Smooth muscle cell (in vitro differentiated cells): ENCODE measurements around the gene CT45A10. TPM values are rescaled to one million over a fixed set of nuclear protein-coding genes. Genes with fewer than 3 reads are reported as not detected.

ENCODE experiments used
- DNase-seq: peaks from one replicate; lab custom pipeline; 2025; ENCODE audit not compliant: unreplicated experiment; lab: John Stamatoyannopoulos, UW
- H2AFZ ChIP-seq: fragments of 200-600 bp; sonication (generic); 2 replicates; pipeline ENCODE4 v1.6.0; 2016; ENCODE audit warnings: antibody characterized with exemption, low read depth, mild to moderate bottlenecking
- H3F3A ChIP-seq: fragments of 200-600 bp; sonication (generic); 2 replicates; pipeline ENCODE4 v1.6.0; 2017; ENCODE audit warnings: antibody characterized with exemption, low read depth
- H3K27ac ChIP-seq: fragments of 200-600 bp; sonication (generic); 2 replicates; pipeline ENCODE4 v1.5.1; 2016; ENCODE audit warnings: low read depth, mild to moderate bottlenecking
- H3K27me3 ChIP-seq: fragments of 200-600 bp; sonication (generic); 2 replicates; pipeline ENCODE4 v1.6.1; 2016; ENCODE audit warnings: low read depth, mild to moderate bottlenecking
- H3K36me3 ChIP-seq: fragments of 200-600 bp; sonication (generic); 2 replicates; pipeline ENCODE4 v1.5.1; 2016; ENCODE audit warnings: low read depth
- H3K4me1 ChIP-seq: fragments of 200-600 bp; sonication (generic); 2 replicates; pipeline ENCODE4 v1.5.1; 2016; ENCODE audit warnings: low read depth
- H3K4me2 ChIP-seq: fragments of 200-600 bp; sonication (generic); 2 replicates; pipeline ENCODE4 v1.6.0; 2016; ENCODE audit warnings: mild to moderate bottlenecking
- H3K4me3 ChIP-seq: fragments of 200-600 bp; sonication (generic); 2 replicates; pipeline ENCODE4 v1.5.1; 2016; ENCODE audit warnings: mild to moderate bottlenecking
- H3K79me2 ChIP-seq: fragments of 200-600 bp; sonication (generic); 2 replicates; pipeline ENCODE4 v1.6.0; 2016; ENCODE audit warnings: low read depth, mild to moderate bottlenecking
- H3K9ac ChIP-seq: fragments of 200-600 bp; sonication (generic); 2 replicates; pipeline ENCODE4 v1.6.0; 2016; ENCODE audit warnings: low read depth
- H3K9me3 ChIP-seq: fragments of 200-600 bp; sonication (generic); replicated peaks from 2 replicates; pipeline ENCODE4 v1.5.1; 2016; ENCODE audit warnings: low read depth
- H4K20me1 ChIP-seq: fragments of 200-600 bp; sonication (generic); 2 replicates; pipeline ENCODE4 v1.6.0; 2016; ENCODE audit warnings: low read depth
- WGBS: methylation state at CpG from one replicate; pipeline ENCODE4 v1.1.7; 2016; ENCODE audit warnings: low lambda C conversion rate; 5-methylcytosine and 5-hydroxymethylcytosine counted together
- polyA plus RNA-seq: library from polyadenylated mRNA; unstranded; fragments of >200 nt; fragmentation: Nextera tagmentation; extraction: Ambion mirVana; gene quantifications from 2 replicates; pipeline ENCODE4 v1.2.1, GENCODE V29; 2016
- total RNA-seq: library from RNA; depleted of rRNA; stranded (reverse); fragments of >200 nt; gene quantifications from 2 replicates; pipeline ENCODE4 v1.2.3, GENCODE V29; 2014
- TF ChIP-seq, protein P1 (sequence below): fragments of 200-600 bp; sonication (generic); IDR thresholded peaks from 2 replicates; pipeline ENCODE4 v1.5.1; 2017; ENCODE audit warnings: borderline replicate concordance, mild to moderate bottlenecking, antibody characterized with exemption; ENCODE audit not compliant: insufficient read depth, poor library complexity, severe bottlenecking

Gene CT45A10, protein sequence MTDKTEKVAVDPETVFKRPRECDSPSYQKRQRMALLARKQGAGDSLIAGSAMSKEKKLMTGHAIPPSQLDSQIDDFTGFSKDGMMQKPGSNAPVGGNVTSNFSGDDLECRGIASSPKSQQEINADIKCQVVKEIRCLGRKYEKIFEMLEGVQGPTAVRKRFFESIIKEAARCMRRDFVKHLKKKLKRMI
- total RNA-seq = not detected in 2 replicates
- polyA plus RNA-seq = not detected in 2 replicates

DNA sequence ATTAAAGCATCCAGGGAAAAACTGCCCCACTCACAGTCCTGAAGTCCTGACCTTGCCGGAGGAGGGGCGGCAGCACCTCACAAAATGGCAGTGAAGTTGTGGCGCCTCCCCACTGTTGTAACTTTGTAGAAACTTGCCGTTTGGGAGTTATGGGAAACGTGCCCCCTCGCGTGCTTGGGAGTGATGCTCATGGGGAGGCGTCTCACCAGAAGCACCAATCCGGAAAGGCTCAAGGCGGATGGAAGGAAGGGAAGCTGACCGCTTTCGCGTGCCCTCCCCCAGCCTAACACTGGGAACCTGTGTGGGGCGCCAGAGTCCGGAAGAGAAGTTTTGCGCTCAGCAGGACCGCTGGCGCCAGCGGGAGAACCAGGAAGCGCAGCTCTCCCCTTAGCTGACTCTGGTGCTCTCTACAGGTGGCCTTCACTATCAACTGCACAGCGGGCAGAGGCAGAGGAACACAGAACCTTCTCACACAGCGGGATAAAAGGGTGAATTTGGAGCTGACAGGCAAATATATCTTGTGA lies at the start of gene CT45A10, which contains the start of gene SAGE1:
Gene CT45A10, minus strand, starts transcription at position 151 of the 524 bp plus-strand sequence. CDS start 8,100 bp downstream, outside the sequence.
Gene SAGE1, plus strand, starts transcription at position 423 of the 524 bp plus-strand sequence. CDS start 2,527 bp downstream, outside the sequence.
- Histone ChIP-seq H4K20me1 (no peaks in the 10 kb centered on the region), H3K27me3 (no peaks in the 10 kb centered on the region), H3K9me3 (no peaks in the 10 kb centered on the region), H3F3A (no peaks in the 10 kb centered on the region), H3K4me1 (no peaks in the 10 kb centered on the region), H2AFZ (no peak within 1 kb of the TSS), H3K4me2 (no peak within 1 kb of the TSS), H3K27ac (no peak within 1 kb of the TSS), H3K9ac (no peak within 1 kb of the TSS), H3K4me3 (no peak within 1 kb of the TSS), H3K79me2 (no peaks in the 10 kb centered on the region), H3K36me3 (no peaks in the 10 kb centered on the region)
- WGBS = 77% methylated on average over 22 of the region's 22 CpGs
- DNase-seq = no peak
- TF ChIP-seq, protein P1, sequence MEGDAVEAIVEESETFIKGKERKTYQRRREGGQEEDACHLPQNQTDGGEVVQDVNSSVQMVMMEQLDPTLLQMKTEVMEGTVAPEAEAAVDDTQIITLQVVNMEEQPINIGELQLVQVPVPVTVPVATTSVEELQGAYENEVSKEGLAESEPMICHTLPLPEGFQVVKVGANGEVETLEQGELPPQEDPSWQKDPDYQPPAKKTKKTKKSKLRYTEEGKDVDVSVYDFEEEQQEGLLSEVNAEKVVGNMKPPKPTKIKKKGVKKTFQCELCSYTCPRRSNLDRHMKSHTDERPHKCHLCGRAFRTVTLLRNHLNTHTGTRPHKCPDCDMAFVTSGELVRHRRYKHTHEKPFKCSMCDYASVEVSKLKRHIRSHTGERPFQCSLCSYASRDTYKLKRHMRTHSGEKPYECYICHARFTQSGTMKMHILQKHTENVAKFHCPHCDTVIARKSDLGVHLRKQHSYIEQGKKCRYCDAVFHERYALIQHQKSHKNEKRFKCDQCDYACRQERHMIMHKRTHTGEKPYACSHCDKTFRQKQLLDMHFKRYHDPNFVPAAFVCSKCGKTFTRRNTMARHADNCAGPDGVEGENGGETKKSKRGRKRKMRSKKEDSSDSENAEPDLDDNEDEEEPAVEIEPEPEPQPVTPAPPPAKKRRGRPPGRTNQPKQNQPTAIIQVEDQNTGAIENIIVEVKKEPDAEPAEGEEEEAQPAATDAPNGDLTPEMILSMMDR = no peak

DNA sequence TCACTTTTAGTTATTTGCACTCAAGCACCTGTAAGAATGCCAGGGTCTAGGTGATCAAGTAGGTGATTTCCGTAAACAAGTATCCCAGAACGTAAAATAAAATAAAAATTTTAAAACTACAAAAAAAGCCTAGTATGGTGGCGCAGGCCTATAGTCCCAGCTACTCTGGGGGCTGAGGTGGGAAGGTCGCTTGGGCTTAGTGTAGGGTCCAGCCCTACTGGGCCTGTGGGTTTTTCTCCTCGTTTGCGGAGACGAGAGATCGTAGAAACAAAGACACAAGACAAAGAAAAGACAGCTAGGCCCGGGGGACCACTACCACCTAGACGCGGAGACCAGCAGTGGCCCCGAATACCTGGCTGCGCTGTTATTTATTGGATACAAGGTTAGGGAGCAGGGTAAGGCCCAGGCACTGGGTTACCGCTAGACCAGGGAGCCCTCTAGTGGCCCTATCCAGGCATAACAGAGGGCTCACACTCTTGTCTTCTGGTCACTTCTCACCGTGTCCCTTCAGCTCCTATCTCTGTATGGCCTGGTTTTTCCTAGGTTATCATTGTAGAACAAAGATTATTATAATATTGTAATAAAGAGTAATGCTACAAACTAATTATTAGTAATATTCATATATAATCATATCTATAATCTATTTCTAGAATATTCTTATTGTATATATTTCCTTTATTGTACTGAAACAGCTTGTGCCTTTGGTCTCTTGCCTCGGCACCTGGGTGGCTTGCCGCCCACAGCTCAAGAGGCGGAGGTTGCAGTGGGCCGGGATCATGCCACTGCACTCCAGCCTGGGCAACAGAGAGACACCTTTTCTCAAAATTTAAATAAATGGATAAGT lies 38.6 kb upstream of the CT45A10 start:
- no peak overlapping the region for H3K4me2 ChIP-seq
- H2AFZ ChIP-seq = no peak overlapping the region
- H3K79me2 ChIP-seq = no peaks in the 10 kb centered on the region
- no peak overlapping the region for H3K4me3 ChIP-seq
- no peaks in the 10 kb centered on the region for H3K9me3 ChIP-seq
- H3K27me3 ChIP-seq = no peaks in the 10 kb centered on the region
- H3K36me3 ChIP-seq = no peaks in the 10 kb centered on the region
- no peak overlapping the region for H3K9ac ChIP-seq
- 52% methylated on average over 19 of the region's 19 CpGs for WGBS
- H4K20me1 ChIP-seq = no peaks in the 10 kb centered on the region
- TF ChIP-seq, protein P1 = peak; percentile 45
- H3K27ac ChIP-seq = no peak overlapping the region
- H3K4me1 ChIP-seq = no peaks in the 10 kb centered on the region
- H3F3A ChIP-seq = no peaks in the 10 kb centered on the region
- DNase-seq = no peak

DNA sequence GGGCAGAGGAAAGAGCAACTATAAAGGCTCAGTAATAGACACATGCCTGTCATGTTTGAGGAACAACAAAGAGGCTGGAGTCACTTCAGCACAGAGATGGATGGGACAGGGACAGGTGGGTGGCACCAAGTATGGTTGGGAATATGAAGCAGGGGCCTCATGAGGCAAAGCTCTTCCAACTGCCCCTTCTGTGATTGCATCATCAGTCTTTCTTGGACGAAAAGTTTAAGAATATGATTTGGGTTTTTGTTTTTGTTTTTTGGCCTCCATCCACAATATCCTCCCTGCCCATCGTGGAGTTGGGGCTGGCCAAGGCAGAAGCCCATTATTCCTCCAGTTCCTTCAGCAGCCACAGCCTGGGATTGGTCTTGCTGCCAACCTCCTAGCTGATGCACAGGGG lies 34.7 kb upstream of the CT45A10 start:
- H3K9ac ChIP-seq = no peak overlapping the region
- no peaks in the 10 kb centered on the region for H3K4me1 ChIP-seq
- no peaks in the 10 kb centered on the region for H3K36me3 ChIP-seq
- H2AFZ ChIP-seq = no peak overlapping the region
- no peak overlapping the region for H3K4me2 ChIP-seq
- 48% methylated on average over 2 of the region's 2 CpGs for WGBS
- no peak overlapping the region for H3K27ac ChIP-seq
- H3F3A ChIP-seq = no peaks in the 10 kb centered on the region
- H3K27me3 ChIP-seq = no peaks in the 10 kb centered on the region
- DNase-seq = no peak
- H3K79me2 ChIP-seq = no peaks in the 10 kb centered on the region
- TF ChIP-seq, protein P1 = no peak
- no peaks in the 10 kb centered on the region for H3K9me3 ChIP-seq
- H3K4me3 ChIP-seq = no peak overlapping the region
- H4K20me1 ChIP-seq = no peaks in the 10 kb centered on the region
